ENCODE measurements around the gene OBSCN.

The OBSCN gene

DNA sequence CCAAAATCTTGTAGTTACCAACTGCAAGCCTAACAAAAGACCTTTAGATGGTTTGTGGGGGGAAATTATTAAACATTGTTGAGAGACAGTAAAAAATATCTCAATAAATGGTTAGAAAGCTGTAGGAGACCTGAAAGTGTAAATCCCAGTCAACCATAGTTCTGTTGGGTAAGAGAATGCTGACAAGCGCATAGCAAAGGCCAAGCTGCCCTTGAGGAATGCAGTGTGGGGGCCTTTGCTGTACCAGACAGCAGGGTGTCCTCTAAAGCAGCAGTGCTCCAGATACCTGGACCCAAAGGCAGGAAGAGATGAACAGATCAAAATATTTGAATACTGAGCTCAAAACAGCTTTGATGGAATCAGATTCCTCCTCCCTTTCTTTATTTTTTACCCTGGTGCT, 54.6 kb downstream of the OBSCN start:
- Histone ChIP-seq H3F3A (ENCODE audit: insufficient read depth, low read length) (no peaks in the 10 kb centered on the region), H4K20me1 (ENCODE audit: insufficient read depth, low read length) (no peaks in the 10 kb centered on the region), H3K4me1 (ENCODE audit: insufficient read depth, low read length, severe bottlenecking) (no peaks in the 10 kb centered on the region), H3K9me2 (ENCODE audit: low read depth, low read length) (no peaks in the 10 kb centered on the region), H2AFZ (ENCODE audit: low read length) (no peak overlapping the region), H3K4me2 (ENCODE audit: low read length) (no peak overlapping the region), H3K27me3 (ENCODE audit: insufficient read depth, low read length) (peaks cover 2% of the 10 kb centered on the region; the same call in 1 of the 2 replicates), H3K9me3 (ENCODE audit: low read length) (peaks cover 5% of the 10 kb centered on the region; the same call in 1 of the 2 replicates), H3K79me2 (ENCODE audit: insufficient read depth, low read length) (no peaks in the 10 kb centered on the region), H3K9ac (ENCODE audit: low read length) (no peak overlapping the region), H3K4me3 (ENCODE audit: low read depth, low read length, poor library complexity, severe bottlenecking) (no peak overlapping the region), H3K36me3 (ENCODE audit: insufficient read depth, low read length) (no peaks in the 10 kb centered on the region), H3K27ac (ENCODE audit: low read depth, low read length, poor library complexity, severe bottlenecking) (no peak overlapping the region)
- TF ChIP-seq EZH2 (IDR thresholded peaks at IDR 0.05; ENCODE audit: borderline replicate concordance, low read length): no peak
- TF ChIP-seq, protein P1, sequence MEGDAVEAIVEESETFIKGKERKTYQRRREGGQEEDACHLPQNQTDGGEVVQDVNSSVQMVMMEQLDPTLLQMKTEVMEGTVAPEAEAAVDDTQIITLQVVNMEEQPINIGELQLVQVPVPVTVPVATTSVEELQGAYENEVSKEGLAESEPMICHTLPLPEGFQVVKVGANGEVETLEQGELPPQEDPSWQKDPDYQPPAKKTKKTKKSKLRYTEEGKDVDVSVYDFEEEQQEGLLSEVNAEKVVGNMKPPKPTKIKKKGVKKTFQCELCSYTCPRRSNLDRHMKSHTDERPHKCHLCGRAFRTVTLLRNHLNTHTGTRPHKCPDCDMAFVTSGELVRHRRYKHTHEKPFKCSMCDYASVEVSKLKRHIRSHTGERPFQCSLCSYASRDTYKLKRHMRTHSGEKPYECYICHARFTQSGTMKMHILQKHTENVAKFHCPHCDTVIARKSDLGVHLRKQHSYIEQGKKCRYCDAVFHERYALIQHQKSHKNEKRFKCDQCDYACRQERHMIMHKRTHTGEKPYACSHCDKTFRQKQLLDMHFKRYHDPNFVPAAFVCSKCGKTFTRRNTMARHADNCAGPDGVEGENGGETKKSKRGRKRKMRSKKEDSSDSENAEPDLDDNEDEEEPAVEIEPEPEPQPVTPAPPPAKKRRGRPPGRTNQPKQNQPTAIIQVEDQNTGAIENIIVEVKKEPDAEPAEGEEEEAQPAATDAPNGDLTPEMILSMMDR (IDR thresholded peaks at IDR 0.05; ENCODE audit: low read length): no peak

DNA sequence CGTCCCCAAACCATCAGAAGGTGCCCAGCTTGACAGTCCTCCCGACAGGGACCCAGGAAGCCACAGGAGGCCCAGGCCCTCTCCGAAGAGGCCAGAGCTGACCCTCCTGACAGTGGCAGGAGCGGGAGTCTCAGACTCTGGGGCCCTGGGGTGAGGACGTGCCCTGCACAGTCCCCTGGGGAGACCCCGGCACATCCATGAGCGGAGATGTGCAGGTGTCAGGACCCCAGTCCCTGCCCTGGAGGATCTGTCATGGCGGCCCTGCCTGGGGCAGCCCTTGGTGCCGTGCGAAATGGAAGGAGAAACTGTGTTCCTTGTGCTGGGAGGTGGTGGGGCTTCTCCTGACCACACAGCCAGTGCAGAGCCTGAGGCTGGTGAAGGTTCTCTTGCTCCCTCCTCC, 55.8 kb downstream of the OBSCN start:
- Histone ChIP-seq H3K4me3 (ENCODE audit: low read depth, low read length, poor library complexity, severe bottlenecking) (no peak overlapping the region), H3K9me2 (ENCODE audit: low read depth, low read length) (no peaks in the 10 kb centered on the region), H4K20me1 (ENCODE audit: insufficient read depth, low read length) (no peaks in the 10 kb centered on the region), H2AFZ (ENCODE audit: low read length) (no peak overlapping the region), H3F3A (ENCODE audit: insufficient read depth, low read length) (no peaks in the 10 kb centered on the region), H3K27me3 (ENCODE audit: insufficient read depth, low read length) (peaks cover 2% of the 10 kb centered on the region; the same call in 1 of the 2 replicates), H3K4me1 (ENCODE audit: insufficient read depth, low read length, severe bottlenecking) (no peaks in the 10 kb centered on the region), H3K9ac (ENCODE audit: low read length) (no peak overlapping the region), H3K9me3 (ENCODE audit: low read length) (peaks cover 5% of the 10 kb centered on the region; the same call in 1 of the 2 replicates), H3K79me2 (ENCODE audit: insufficient read depth, low read length) (no peaks in the 10 kb centered on the region), H3K36me3 (ENCODE audit: insufficient read depth, low read length) (no peaks in the 10 kb centered on the region), H3K4me2 (ENCODE audit: low read length) (no peak overlapping the region), H3K27ac (ENCODE audit: low read depth, low read length, poor library complexity, severe bottlenecking) (no peak overlapping the region)
- TF ChIP-seq EZH2 (IDR thresholded peaks at IDR 0.05; ENCODE audit: borderline replicate concordance, low read length): no peak
- TF ChIP-seq, protein P1 (IDR thresholded peaks at IDR 0.05; ENCODE audit: low read length): no peak

DNA sequence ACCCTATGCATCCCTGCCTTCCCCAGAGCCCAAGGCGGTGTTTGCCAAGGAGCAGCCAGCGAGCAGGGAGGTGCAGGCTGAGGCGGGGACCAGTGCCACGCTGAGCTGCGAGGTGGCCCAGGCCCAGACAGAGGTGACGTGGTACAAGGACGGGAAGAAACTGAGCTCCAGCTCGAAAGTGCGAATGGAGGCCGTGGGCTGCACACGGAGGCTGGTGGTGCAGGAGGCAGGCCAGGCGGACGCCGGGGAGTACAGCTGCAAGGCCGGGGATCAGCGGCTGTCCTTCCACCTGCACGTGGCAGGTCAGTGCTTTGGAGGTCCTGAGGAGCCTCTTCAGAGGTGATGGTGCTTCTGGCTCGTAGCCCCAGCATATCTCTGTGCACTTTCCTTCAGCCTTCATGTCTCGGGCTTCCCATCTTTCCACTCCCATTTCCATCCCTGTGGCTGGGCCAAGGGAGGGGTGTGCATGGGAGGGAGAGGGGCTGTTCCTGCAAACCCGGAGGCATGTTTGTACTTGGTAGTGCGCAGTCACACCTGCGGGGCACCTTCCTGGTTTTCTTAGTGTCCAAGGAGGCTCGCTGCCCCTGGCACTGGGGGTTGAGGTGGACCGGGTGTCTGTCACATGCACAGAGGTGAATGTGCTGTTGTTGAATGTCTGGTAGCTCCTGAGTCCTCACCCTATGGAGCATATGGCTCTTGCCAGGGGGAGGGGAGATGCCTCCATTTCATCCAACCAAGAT, 56.4 kb downstream of the OBSCN start:
- H3K27me3 ChIP-seq (ENCODE audit: insufficient read depth, low read length): peaks cover 2% of the 10 kb centered on the region; the same call in 1 of the 2 replicates
- no peak overlapping the region for H3K9ac ChIP-seq (ENCODE audit: low read length)
- no peaks in the 10 kb centered on the region for H4K20me1 ChIP-seq (ENCODE audit: insufficient read depth, low read length)
- no peaks in the 10 kb centered on the region for H3K4me1 ChIP-seq (ENCODE audit: insufficient read depth, low read length, severe bottlenecking)
- no peak overlapping the region for H2AFZ ChIP-seq (ENCODE audit: low read length)
- H3K4me3 ChIP-seq (ENCODE audit: low read depth, low read length, poor library complexity, severe bottlenecking): no peak overlapping the region
- peaks cover 5% of the 10 kb centered on the region; the same call in 1 of the 2 replicates for H3K9me3 ChIP-seq (ENCODE audit: low read length)
- H3K36me3 ChIP-seq (ENCODE audit: insufficient read depth, low read length): no peaks in the 10 kb centered on the region
- TF ChIP-seq, protein P1 (IDR thresholded peaks at IDR 0.05; ENCODE audit: low read length): no peak
- TF ChIP-seq EZH2 (IDR thresholded peaks at IDR 0.05; ENCODE audit: borderline replicate concordance, low read length): no peak
- no peak overlapping the region for H3K4me2 ChIP-seq (ENCODE audit: low read length)
- H3K79me2 ChIP-seq (ENCODE audit: insufficient read depth, low read length): no peaks in the 10 kb centered on the region
- H3K9me2 ChIP-seq (ENCODE audit: low read depth, low read length): no peaks in the 10 kb centered on the region
- no peaks in the 10 kb centered on the region for H3F3A ChIP-seq (ENCODE audit: insufficient read depth, low read length)
- H3K27ac ChIP-seq (ENCODE audit: low read depth, low read length, poor library complexity, severe bottlenecking): no peak overlapping the region
